Astrocyte (in vitro differentiated cells and primary cell): ENCODE data around the gene DOCK1.

Experiments used
- EZH2 ChIP-seq: IDR thresholded peaks from 2 replicates; pipeline ENCODE4 v1.6.1; 2012; ENCODE audit warnings: mild to moderate bottlenecking, low read length, inconsistent platforms; ENCODE audit not compliant: insufficient read depth
- TF ChIP-seq, protein P1 (sequence below): IDR thresholded peaks from 2 replicates; pipeline ENCODE4 v1.5.1; 2011; ENCODE audit warnings: low read depth, mild to moderate bottlenecking, inconsistent platforms, low read length, moderate library complexity; ENCODE audit not compliant: insufficient read depth

DNA sequence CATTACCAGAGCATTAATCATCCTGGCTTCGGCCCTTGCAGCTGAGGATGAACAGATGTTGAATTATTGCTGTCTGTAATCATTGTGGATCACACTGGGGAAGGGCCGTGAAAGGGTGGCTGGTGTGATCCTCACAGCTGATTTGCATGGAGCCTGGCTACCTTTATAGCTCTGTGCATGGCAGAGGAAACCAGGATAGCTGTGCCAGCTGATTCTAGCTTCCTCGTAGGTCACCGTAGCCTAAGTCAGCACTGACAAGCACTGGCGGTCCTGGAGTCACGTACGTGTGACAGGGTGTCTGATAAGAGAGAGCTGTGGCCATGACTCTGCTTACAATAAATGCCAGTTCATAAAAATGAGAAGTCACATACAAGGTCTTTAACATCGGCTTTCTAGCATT lies 214.7 kb downstream of the DOCK1 start:
- TF ChIP-seq, protein P1, sequence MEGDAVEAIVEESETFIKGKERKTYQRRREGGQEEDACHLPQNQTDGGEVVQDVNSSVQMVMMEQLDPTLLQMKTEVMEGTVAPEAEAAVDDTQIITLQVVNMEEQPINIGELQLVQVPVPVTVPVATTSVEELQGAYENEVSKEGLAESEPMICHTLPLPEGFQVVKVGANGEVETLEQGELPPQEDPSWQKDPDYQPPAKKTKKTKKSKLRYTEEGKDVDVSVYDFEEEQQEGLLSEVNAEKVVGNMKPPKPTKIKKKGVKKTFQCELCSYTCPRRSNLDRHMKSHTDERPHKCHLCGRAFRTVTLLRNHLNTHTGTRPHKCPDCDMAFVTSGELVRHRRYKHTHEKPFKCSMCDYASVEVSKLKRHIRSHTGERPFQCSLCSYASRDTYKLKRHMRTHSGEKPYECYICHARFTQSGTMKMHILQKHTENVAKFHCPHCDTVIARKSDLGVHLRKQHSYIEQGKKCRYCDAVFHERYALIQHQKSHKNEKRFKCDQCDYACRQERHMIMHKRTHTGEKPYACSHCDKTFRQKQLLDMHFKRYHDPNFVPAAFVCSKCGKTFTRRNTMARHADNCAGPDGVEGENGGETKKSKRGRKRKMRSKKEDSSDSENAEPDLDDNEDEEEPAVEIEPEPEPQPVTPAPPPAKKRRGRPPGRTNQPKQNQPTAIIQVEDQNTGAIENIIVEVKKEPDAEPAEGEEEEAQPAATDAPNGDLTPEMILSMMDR = no peak
- TF ChIP-seq EZH2 = no peak
